SH-SY5Y (cell line): Measurements from ENCODE around the gene ADGRA1.

Source experiments
- GATA2 ChIP-seq: IDR thresholded peaks from 2 replicates; pipeline ENCODE4 v1.6.1; 2011; ENCODE audit warnings: mild to moderate bottlenecking, low read depth, low read length
- GATA3 ChIP-seq: IDR thresholded peaks from 2 replicates; pipeline ENCODE4 v1.6.1; 2011; ENCODE audit warnings: low read depth, mild to moderate bottlenecking, low read length, moderate library complexity

- TF ChIP-seq GATA2 (no peak), GATA3 (no peak)
Measured at GRCh38 chr10:133150656-133151055, 62.9 kb downstream of the ADGRA1 start.
